Neural cell (in vitro differentiated cells): Measurements from ENCODE around the gene ARL5A. TPM values are rescaled to one million over a fixed set of nuclear protein-coding genes. Genes with fewer than 3 reads are reported as not detected.

Experiments
- H2AFZ ChIP-seq: fragments of 200-600, 300-800 bp; sonication (generic), shearing (Covaris generic); 2 replicates; pipeline ENCODE4 v1.6.0; 2014; ENCODE audit warnings: low read depth, mild to moderate bottlenecking, antibody characterized with exemption, low read length, moderate library complexity
- H3F3A ChIP-seq: fragments of 200-600 bp; shearing (Covaris generic); 2 replicates; pipeline ENCODE4 v1.6.1; 2016; ENCODE audit warnings: mild to moderate bottlenecking, moderate library complexity, mixed read lengths, antibody characterized with exemption, low read length; ENCODE audit not compliant: insufficient read depth, poor library complexity, severe bottlenecking
- H3K27ac ChIP-seq: fragments of 200-600, 300-800 bp; sonication (generic), shearing (Covaris generic); 2 replicates; pipeline ENCODE4 v1.5.1; 2014; ENCODE audit warnings: mild to moderate bottlenecking, low read length, moderate library complexity
- H3K27me3 ChIP-seq: fragments of 300-800, 200-600 bp; sonication (generic), shearing (Covaris generic); 2 replicates; pipeline ENCODE4 v1.6.0; 2014; ENCODE audit warnings: mild to moderate bottlenecking, low read depth, low read length, moderate library complexity; ENCODE audit not compliant: insufficient read depth
- H3K36me3 ChIP-seq: fragments of 300-800, 200-600 bp; sonication (generic), shearing (Covaris generic); 2 replicates; pipeline ENCODE4 v1.5.1; 2014; ENCODE audit warnings: mild to moderate bottlenecking, antibody characterized with exemption, low read length, moderate library complexity; ENCODE audit not compliant: insufficient read depth
- H3K4me2 ChIP-seq: fragments of 300-800, 200-600 bp; sonication (generic), shearing (Covaris generic); 2 replicates; pipeline ENCODE4 v1.6.0; 2014; ENCODE audit warnings: mild to moderate bottlenecking, low read length
- H3K4me3 ChIP-seq: fragments of 300-800, 200-600 bp; sonication (generic), shearing (Covaris generic); 2 replicates; pipeline ENCODE4 v1.5.1; 2014; ENCODE audit warnings: mild to moderate bottlenecking, low read length, moderate library complexity
- H3K79me2 ChIP-seq: fragments of 200-600 bp; shearing (Covaris generic); replicated peaks from 2 replicates; pipeline ENCODE4 v1.6.0; 2014; ENCODE audit warnings: mild to moderate bottlenecking, low read length, moderate library complexity; ENCODE audit not compliant: insufficient read depth
- H3K9ac ChIP-seq: fragments of 300-800, 200-600 bp; sonication (generic), shearing (Covaris generic); 2 replicates; pipeline ENCODE4 v1.6.1; 2016; ENCODE audit warnings: mild to moderate bottlenecking, low read length, mixed read lengths
- H3K9me2 ChIP-seq: fragments of 200-600 bp; shearing (Covaris generic); 2 replicates; pipeline ENCODE4 v1.6.1; 2016; ENCODE audit warnings: mild to moderate bottlenecking, low read length, mixed read lengths; ENCODE audit not compliant: insufficient read depth
- H3K9me3 ChIP-seq: fragments of 200-600, 300-800 bp; sonication (generic), shearing (Covaris generic); 2 replicates; pipeline ENCODE4 v1.6.1; 2016; ENCODE audit warnings: mild to moderate bottlenecking, mixed run types, low read length, moderate library complexity, mixed read lengths
- H4K20me1 ChIP-seq: fragments of 200-600 bp; shearing (Covaris generic); 2 replicates; pipeline ENCODE4 v1.6.1; 2016; ENCODE audit warnings: mild to moderate bottlenecking, mixed run types; ENCODE audit not compliant: insufficient read depth
- CTCF ChIP-seq: fragments of 450-650 bp; IDR thresholded peaks from 2 replicates; pipeline ENCODE4 v1.5.1; 2014; ENCODE audit warnings: antibody characterized with exemption, mild to moderate bottlenecking, moderate library complexity; ENCODE audit not compliant: poor library complexity, severe bottlenecking
- EP300 ChIP-seq: fragments of 450-650 bp; conservative IDR thresholded peaks from 2 replicates; pipeline ENCODE4 v1.6.1; 2014; ENCODE audit warnings: antibody characterized with exemption, mild to moderate bottlenecking, moderate library complexity; ENCODE audit not compliant: poor library complexity, severe bottlenecking
- EZH2 ChIP-seq: fragments of 200-600, 300-800 bp; shearing (Covaris generic), sonication (generic); IDR thresholded peaks from 2 replicates; pipeline ENCODE4 v1.6.1; 2014; ENCODE audit warnings: antibody characterized with exemption, low read length, borderline replicate concordance, mild to moderate bottlenecking; ENCODE audit not compliant: insufficient read depth, poor library complexity, severe bottlenecking
- MXI1 ChIP-seq: fragments of 450-650 bp; conservative IDR thresholded peaks from 2 replicates; pipeline ENCODE4 v1.6.1; 2014; ENCODE audit warnings: antibody characterized with exemption, mild to moderate bottlenecking; ENCODE audit not compliant: poor library complexity, severe bottlenecking
- POLR2AphosphoS5 ChIP-seq: IDR thresholded peaks from 2 replicates; pipeline ENCODE4 v1.6.1; 2012
- RAD21 ChIP-seq: fragments of 450-650 bp; conservative IDR thresholded peaks from 2 replicates; pipeline ENCODE4 v1.6.1; 2014; ENCODE audit warnings: antibody characterized with exemption, mild to moderate bottlenecking, moderate library complexity
- REST ChIP-seq: IDR thresholded peaks from 2 replicates; pipeline ENCODE4 v1.6.1; 2012; ENCODE audit warnings: borderline replicate concordance
- SMC3 ChIP-seq: fragments of 450-650 bp; conservative IDR thresholded peaks from 2 replicates; pipeline ENCODE4 v1.6.1; 2014; ENCODE audit warnings: antibody characterized with exemption, mild to moderate bottlenecking, moderate library complexity; ENCODE audit not compliant: poor library complexity
- TAF1 ChIP-seq: IDR thresholded peaks from 2 replicates; pipeline ENCODE4 v1.6.1; 2012; ENCODE audit warnings: low read depth
- polyA plus RNA-seq: library from polyadenylated mRNA; depleted of rRNA; stranded (reverse); fragments of >200 nt; gene quantifications from 2 replicates; pipeline ENCODE4 v1.2.3, GENCODE V29; 2014

Gene ARL5A
- polyA plus RNA-seq, 1 donor from 2014 or later, result 48.5 TPM

DNA sequence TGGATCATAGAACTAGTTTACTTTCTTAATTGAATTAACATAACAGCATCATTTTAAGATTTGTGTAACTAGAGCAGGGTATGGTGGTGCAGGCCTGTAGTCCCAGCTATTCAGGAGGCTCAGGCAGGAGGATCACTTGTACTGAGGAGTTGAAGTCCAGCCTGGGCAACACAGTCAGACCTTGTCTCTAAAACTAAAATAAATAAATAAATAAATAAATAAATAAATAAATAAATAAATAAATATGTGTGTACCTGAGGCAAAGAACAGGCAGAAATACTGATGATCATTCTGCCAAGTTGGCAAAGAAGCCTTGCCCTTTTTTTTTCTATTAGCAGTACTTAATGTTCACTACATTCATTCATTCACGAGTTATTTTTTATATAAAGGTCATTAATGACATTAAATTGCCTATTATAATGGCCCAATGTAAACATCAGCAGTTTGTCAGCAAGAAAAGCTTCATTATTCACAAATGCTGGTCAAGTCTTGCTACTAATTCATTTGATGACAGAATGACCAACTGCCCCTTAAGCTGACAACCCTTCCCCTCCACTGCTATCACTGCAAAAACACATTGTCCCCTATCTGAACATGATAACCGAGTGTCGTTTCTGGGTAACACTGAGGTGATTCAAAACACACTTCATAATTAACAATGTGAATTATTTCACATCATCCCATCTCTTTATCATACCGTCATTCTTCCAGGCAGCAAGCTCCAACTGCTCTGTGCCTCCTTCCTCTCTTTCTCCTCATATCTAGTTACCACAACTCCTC lies 39.0 kb downstream of the ARL5A start:
- Histone ChIP-seq H3K27me3 (no peaks in the 10 kb centered on the region), H3K9me2 (no peaks in the 10 kb centered on the region), H3K4me3 (no peak overlapping the region), H3K79me2 (no peaks in the 10 kb centered on the region), H3K4me2 (no peak overlapping the region), H3K27ac (no peak overlapping the region), H4K20me1 (no peaks in the 10 kb centered on the region), H3K36me3 (peaks cover 6% of the 10 kb centered on the region), H3K9me3 (no peaks in the 10 kb centered on the region), H3K9ac (no peak overlapping the region), H2AFZ (no peak overlapping the region), H3F3A (no peaks in the 10 kb centered on the region)
- no peak for TF ChIP-seq POLR2AphosphoS5
- no peak for TF ChIP-seq RAD21
- TF ChIP-seq CTCF, result no peak
- no peak for TF ChIP-seq EZH2
- TF ChIP-seq SMC3, result no peak
- no peak for TF ChIP-seq MXI1
- no peak for TF ChIP-seq EP300
- no peak for TF ChIP-seq REST
- TF ChIP-seq TAF1, result no peak

DNA sequence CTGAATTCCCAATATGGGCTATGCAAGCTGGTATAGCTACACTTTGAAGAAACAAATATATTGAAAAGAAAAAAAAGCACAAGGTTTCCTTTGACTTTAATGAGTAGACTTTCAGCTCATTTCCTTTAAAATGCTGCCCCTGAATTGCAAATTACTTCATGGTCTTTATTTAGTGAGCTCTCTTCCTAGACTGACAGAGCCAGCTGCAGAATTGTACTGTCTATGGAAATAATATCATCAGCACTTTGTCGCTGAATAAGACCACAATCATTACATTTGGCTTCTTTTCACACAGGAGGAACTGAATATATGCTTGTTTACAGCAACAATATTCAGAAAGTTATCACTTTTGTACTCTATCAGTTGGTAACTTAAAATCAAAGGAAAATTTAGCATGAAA lies 41.7 kb downstream of the ARL5A start:
- H3K9me2 ChIP-seq, result no peaks in the 10 kb centered on the region
- peaks cover 3% of the 10 kb centered on the region for H3K36me3 ChIP-seq
- no peaks in the 10 kb centered on the region for H4K20me1 ChIP-seq
- H3K27me3 ChIP-seq, result no peaks in the 10 kb centered on the region
- H3F3A ChIP-seq, result no peaks in the 10 kb centered on the region
- H3K4me2 ChIP-seq, result no peak overlapping the region
- no peak overlapping the region for H3K4me3 ChIP-seq
- H2AFZ ChIP-seq, result no peak overlapping the region
- H3K79me2 ChIP-seq, result no peaks in the 10 kb centered on the region
- TF ChIP-seq MXI1 (no peak), RAD21 (no peak), TAF1 (no peak), REST (no peak), EP300 (no peak)
- H3K9me3 ChIP-seq, result no peaks in the 10 kb centered on the region
- no peak overlapping the region for H3K27ac ChIP-seq
- no peak overlapping the region for H3K9ac ChIP-seq
